ENCODE results near the gene CCDC91. TPM values are rescaled to one million over a fixed set of nuclear protein-coding genes. Genes with fewer than 3 reads are reported as not detected.

The CCDC91 gene, protein sequence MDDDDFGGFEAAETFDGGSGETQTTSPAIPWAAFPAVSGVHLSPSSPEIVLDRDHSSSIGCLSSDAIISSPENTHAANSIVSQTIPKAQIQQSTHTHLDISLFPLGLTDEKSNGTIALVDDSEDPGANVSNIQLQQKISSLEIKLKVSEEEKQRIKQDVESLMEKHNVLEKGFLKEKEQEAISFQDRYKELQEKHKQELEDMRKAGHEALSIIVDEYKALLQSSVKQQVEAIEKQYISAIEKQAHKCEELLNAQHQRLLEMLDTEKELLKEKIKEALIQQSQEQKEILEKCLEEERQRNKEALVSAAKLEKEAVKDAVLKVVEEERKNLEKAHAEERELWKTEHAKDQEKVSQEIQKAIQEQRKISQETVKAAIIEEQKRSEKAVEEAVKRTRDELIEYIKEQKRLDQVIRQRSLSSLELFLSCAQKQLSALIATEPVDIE
- total RNA-seq (2022; extraction: Qiagen RNA extraction), result 18.0 to 25.4 TPM (median 22.6 TPM) in 5 replicates

DNA sequence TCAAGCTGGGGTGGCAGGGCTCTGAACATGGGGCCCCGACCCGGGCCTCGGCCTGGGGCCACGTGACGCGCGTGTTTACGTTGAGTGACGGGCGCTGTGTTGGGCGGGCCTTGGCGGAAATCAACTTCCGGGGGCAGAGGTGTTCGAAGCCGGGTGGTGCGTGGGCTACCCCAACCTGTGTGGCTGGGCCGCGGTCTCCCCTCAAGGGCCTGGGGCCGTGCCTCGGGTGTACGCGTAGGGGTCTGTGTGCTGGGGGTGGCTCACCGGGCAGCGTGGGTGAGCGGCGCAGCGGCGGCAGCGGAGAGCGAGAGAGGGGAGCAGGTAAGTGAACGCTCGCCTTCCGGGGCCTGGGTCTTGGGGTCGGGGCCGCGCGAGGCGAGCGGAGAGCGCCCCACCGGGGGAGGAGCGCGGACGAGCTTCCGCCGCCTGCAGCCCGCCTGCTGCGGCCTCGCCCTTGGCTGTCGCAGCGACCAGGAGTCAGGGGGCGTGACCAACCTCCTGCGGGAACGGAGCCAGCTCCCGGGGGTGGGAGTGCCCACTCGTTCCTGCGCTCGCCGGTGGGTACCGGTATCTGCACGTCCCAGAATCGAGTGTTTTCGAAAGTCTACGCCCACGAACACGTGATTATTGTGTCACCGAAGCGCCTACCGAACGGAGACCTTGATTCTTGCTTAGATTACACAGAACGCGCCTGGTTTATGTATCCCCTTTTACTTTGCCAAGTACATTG is at the start of gene CCDC91:
Gene CCDC91 (plus strand): TSS at position 136 of the 730 bp plus-strand sequence. CDS start 66,760 bp downstream, outside the sequence.

Other genes starting within 250 kb of the CCDC91 start
- 26.7 to 29.7 TPM (median 29.3 TPM) in 5 replicates for gene PTHLH, start 217.7 kb upstream of the CCDC91 start, total RNA-seq (2022; extraction: Qiagen RNA extraction)